Activated CD4-positive, alpha-beta T cell treated with anti-CD3 and anti-CD28 coated beads, Interleukin-2, amount 50 U/mL, for 48 hours (primary cell): Measurements from ENCODE around the gene CLASRP.

Experiments
- DNase-seq, 2 experiments: peaks; one replicate each; pipeline ENCODE4 v3.0.0-alpha.2; 2020

Gene CLASRP

GRCh38 chr19:45087531-45087930 lies 48.7 kb downstream of the CLASRP start:
- DNase-seq: peak; percentile 35 to 36

GRCh38 chr19:45090034-45090433 lies 51.2 kb downstream of the CLASRP start:
- no peak for DNase-seq

- no peak for DNase-seq
Observed at GRCh38 chr19:45090606-45091005, 51.8 kb downstream of the CLASRP start.

- peak; percentile 94 to 96 for DNase-seq
Observed at GRCh38 chr19:45091031-45091923, 52.4 kb downstream of the CLASRP start.

GRCh38 chr19:45092747-45093678 lies 54.2 kb downstream of the CLASRP start, which contains the start of gene PPP1R37:
PPP1R37 (plus strand) TSS chr19:45093179; CDS start chr19:45093326, 147 bp downstream.
- DNase-seq: peak; percentile 90 to 93

GRCh38 chr19:45094137-45094536 lies 55.3 kb downstream of the CLASRP start:
- DNase-seq: no peak

GRCh38 chr19:45094707-45095106 lies 55.9 kb downstream of the CLASRP start:
- no peak for DNase-seq

GRCh38 chr19:45095496-45096413 lies 56.9 kb downstream of the CLASRP start:
- DNase-seq: no peak

- no peak for DNase-seq
Observed at GRCh38 chr19:45096700-45097099, 57.9 kb downstream of the CLASRP start.

- DNase-seq: no peak
Observed at GRCh38 chr19:45097450-45097775, 58.6 kb downstream of the CLASRP start.

GRCh38 chr19:45097776-45098520 lies 59.1 kb downstream of the CLASRP start:
- DNase-seq: no peak

- no peak for DNase-seq
Observed at GRCh38 chr19:45098521-45099466, 59.9 kb downstream of the CLASRP start.

GRCh38 chr19:45099467-45100191 lies 60.8 kb downstream of the CLASRP start:
- no peak for DNase-seq

GRCh38 chr19:45100201-45100600 lies 61.4 kb downstream of the CLASRP start:
- no peak for DNase-seq

- no peak for DNase-seq
Observed at GRCh38 chr19:45100846-45101252, 62.0 kb downstream of the CLASRP start.

- DNase-seq: no peak
Observed at GRCh38 chr19:45101806-45102205, 63.0 kb downstream of the CLASRP start.

GRCh38 chr19:45102481-45102880 lies 63.6 kb downstream of the CLASRP start:
- no peak for DNase-seq

GRCh38 chr19:45103156-45103507 lies 64.3 kb downstream of the CLASRP start:
- peak; percentile 33 to 38 for DNase-seq

GRCh38 chr19:45103508-45104319 lies 64.9 kb downstream of the CLASRP start:
- no peak for DNase-seq
